Ovary (tissue), 9 donors: ENCODE measurements around the gene WDFY1. TPM values are rescaled to one million over a fixed set of nuclear protein-coding genes. Genes with fewer than 3 reads are reported as not detected.
A peak's percentile ranks its signal among the peaks of the same experiment; 100 is the strongest.

Experiments
- DNase-seq, 5 donors: peaks; one replicate each; pipeline ENCODE4 v3.0.0-alpha.2; 2019 to 2020
- H3K27ac ChIP-seq, 2 donors: fragments of 200-600 bp; one replicate each; pipeline versions ENCODE4 v1.5.1 to v1.8.0; 2019 to 2022
- H3K27me3 ChIP-seq: fragments of 200-600 bp; one replicate; pipeline ENCODE4 v1.8.0; 2022
- H3K36me3 ChIP-seq: fragments of 200-600 bp; sonication (generic); one replicate; pipeline ENCODE4 v1.5.1; 2019
- H3K4me1 ChIP-seq: one replicate; pipeline ENCODE4 v1.8.1; 2013; ENCODE audit warnings: mild to moderate bottlenecking, moderate library complexity; ENCODE audit not compliant: insufficient read depth
- H3K4me3 ChIP-seq: fragments of 200-600 bp; sonication (generic); one replicate; pipeline ENCODE4 v1.5.1; 2017
- H3K9me3 ChIP-seq, 2 donors: fragments of 200-600 bp in 1 of 2; sonication (generic) in 1 of 2; one replicate each; pipeline versions ENCODE4 v1.5.1 to v1.8.1; 2013 to 2019; ENCODE audit warnings: mild to moderate bottlenecking in 1 of 2, moderate library complexity in 1 of 2
- EP300 ChIP-seq: sonication (generic); formaldehyde crosslinking; IDR thresholded peaks from one replicate; pipeline ENCODE4 v1.6.1; 2017; ENCODE audit warnings: antibody characterized with exemption
- POLR2A ChIP-seq: fragments of 450-650 bp; IDR thresholded peaks from one replicate; pipeline ENCODE4 v1.6.1; 2017; ENCODE audit warnings: antibody characterized with exemption, mild to moderate bottlenecking, moderate library complexity
- WGBS, 3 donors: extraction: QIAGEN DNeasy Blood & Tissue Kit in 1 of 3; methylation state at CpG; one replicate each; pipeline versions ENCODE4 v1.1.5 to v1.1.7; 2013 to 2017; 5-methylcytosine and 5-hydroxymethylcytosine counted together
- intact Hi-C, 4 donors: fragments of 100-400 bp; cut with DNase I; formaldehyde crosslinking; loops; one replicate each; pipeline versions ENCODE4 v1.11.0 to v1.15.1; 2022 to 2023
- polyA plus RNA-seq, 2 donors: library from polyadenylated mRNA; stranded (reverse); fragments of 200-250 nt in 1 of 2; fragments of 350-450 nt in 1 of 2; fragmentation: Illumina TruSeq in 1 of 2; extraction: RNeasy Lipid Tissue Mini Kit (QIAGEN cat#74804) in 1 of 2; gene quantifications; one replicate each; pipeline ENCODE4 v1.2.3, GENCODE V29; 2013 to 2014
- total RNA-seq, 7 donors: library from RNA; depleted of rRNA in 2 of 7; stranded (reverse); fragments of >200 nt in 2 of 7; fragmentation: NEBNext Ultra II Directional in 3 of 7; extraction: Animal tissue kit (Norgen Biotek cat#: 25700) in 3 of 7; gene quantifications; one replicate each; pipeline versions ENCODE4 v1.1.0 to v1.2.4, GENCODE V29; 2016 to 2023
- TF ChIP-seq, protein P1 (sequence below), 3 donors: fragments of 450-650 bp in 2 of 3; fragments of 200-600 bp in 1 of 3; IDR thresholded peaks; one replicate each; pipeline versions ENCODE4 v1.5.1 to v1.8.0; 2016 to 2022; ENCODE audit warnings: antibody characterized with exemption in 3 of 3, mild to moderate bottlenecking in 1 of 3
- donor health status: DM: no; HTN: no; CAD: no; lungs with moderate emphysema.
- donor health status: DM: no; HTN: no; CAD: no.
- donor health status: Bipolar disorder and iron deficiency.
- donor health status: DM: yes; HTN: yes; CAD: no.
- donor health status: DM: no; HTN: no; CAD: no.
- donor health status: DM: yes; HTN: yes; CAD: no.

Gene WDFY1
- total and polyA plus RNA-seq, 9 donors: 21.2 to 50.1 (median 39.6) TPM

DNA sequence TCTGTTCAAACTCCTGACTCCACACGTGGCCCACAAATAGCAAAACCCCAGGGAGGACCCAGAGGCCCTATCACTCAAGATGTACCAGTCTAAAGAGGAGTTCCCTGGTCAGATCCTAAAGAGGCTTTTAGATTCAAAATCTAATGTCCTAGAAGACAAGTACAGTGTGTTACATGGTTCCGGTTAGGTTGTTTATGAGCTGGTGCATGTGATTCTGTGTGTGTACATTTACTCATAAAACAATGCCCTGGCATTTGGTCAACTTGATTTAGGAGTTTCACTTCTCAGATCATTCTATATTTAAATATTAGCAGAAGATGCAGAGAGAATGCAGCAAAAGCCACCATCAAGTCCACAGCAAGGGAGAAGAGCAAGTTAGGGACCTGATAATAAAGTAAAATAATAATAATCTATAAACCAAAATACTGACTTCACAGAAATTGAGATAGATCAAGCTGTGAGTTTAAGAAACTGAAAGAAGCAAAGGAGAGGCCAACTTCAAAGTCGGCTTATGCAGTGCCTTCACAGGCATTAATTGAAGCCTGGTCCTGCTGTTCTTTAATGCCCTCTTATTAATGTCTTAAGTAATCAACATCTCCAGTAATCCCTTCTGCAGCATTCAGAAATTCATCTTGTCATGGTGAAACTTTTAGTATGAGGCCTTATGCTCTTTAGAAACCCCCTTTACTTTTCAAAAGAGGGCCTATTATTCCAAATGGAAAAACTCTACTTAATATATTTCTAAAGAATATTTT lies 103.5 kb downstream of the WDFY1 start:
- 66 to 76% (median 75%) methylated on average over 3 of the region's 3 CpGs for WGBS, 3 donors
- no peaks in the 10 kb centered on the region for H3K4me1 ChIP-seq
- TF ChIP-seq, protein P1, sequence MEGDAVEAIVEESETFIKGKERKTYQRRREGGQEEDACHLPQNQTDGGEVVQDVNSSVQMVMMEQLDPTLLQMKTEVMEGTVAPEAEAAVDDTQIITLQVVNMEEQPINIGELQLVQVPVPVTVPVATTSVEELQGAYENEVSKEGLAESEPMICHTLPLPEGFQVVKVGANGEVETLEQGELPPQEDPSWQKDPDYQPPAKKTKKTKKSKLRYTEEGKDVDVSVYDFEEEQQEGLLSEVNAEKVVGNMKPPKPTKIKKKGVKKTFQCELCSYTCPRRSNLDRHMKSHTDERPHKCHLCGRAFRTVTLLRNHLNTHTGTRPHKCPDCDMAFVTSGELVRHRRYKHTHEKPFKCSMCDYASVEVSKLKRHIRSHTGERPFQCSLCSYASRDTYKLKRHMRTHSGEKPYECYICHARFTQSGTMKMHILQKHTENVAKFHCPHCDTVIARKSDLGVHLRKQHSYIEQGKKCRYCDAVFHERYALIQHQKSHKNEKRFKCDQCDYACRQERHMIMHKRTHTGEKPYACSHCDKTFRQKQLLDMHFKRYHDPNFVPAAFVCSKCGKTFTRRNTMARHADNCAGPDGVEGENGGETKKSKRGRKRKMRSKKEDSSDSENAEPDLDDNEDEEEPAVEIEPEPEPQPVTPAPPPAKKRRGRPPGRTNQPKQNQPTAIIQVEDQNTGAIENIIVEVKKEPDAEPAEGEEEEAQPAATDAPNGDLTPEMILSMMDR (IDR thresholded peaks at IDR 0.05): no peak
- TF ChIP-seq EP300 (no peak), POLR2A (no peak)
- no peak overlapping the region for H3K27ac ChIP-seq
- no peaks in the 10 kb centered on the region for H3K27me3 ChIP-seq
- no peaks in the 10 kb centered on the region for H3K36me3 ChIP-seq
- intact Hi-C loops: no loop called here
- no peak for DNase-seq
- no peaks in the 10 kb centered on the region for H3K9me3 ChIP-seq
- H3K4me3 ChIP-seq: no peak overlapping the region

DNA sequence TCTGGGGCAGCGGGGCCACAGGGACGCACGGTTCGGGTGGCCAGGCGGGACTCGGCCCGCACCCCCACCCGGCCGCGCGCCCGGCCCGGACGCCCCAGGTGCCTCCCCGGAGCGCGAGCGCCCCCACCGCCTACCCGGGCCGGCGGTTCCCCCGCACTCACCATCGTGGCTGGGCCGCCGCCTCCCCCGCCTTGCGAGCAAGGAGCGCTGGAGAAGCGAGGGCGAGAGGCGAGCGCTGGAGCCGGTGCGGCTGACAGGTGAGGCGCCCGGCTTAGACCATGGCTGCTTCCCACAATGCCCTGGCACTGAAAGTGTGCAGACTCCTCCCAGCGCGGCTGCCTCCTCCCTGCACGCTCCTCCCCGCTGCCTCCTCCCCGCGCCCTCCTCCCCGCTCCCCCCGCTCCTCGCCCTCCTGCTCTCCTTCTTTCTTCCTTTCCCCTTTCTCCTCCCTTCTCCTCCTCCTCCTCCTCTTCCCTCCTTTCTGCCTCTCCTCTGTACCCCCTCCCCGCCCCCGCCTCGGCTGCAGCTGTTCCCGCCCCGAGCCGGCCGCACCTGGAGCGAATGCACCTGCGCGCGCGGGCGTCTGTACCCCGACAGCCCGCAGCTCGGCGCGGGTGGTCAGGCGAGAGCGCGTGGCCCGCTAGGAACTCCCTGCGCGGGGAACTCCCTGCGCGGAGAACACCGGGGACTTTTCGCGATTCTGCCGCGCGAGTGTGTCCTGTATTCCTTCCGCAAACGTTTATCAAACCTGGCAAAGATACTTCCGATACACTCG lies 107.7 kb downstream of the WDFY1 start, which contains the start of gene AP1S3:
AP1S3 (minus strand) TSS at position 296 of the 775 bp plus-strand sequence; CDS start at position 164, 132 bp downstream.
- Histone ChIP-seq H3K36me3 (no peaks in the 10 kb centered on the region), H3K9me3 (no peaks in the 10 kb centered on the region), H3K27me3 (no peaks in the 10 kb centered on the region), H3K4me3 (peak within 1 kb of the TSS; percentile 55), H3K27ac (peak within 1 kb of the TSS in 1 of 2 donors; percentile 55), H3K4me1 (no peaks in the 10 kb centered on the region)
- intact Hi-C loops: loop anchor here in 1 of 4 donors (5.0 kb wide), 1 partner anchor 105 kb away; no protein-coding TSS in a partner anchor
- DNase-seq: peak; percentile 46 to 70 (median 60)
- no peak for TF ChIP-seq POLR2A
- TF ChIP-seq, protein P1 (IDR thresholded peaks at IDR 0.05): no peak
- no peak for TF ChIP-seq EP300
- whole genome bisulfite sequencing, 3 donors: 1% methylated on average over 50 to 82 of the region's 82 CpGs

DNA sequence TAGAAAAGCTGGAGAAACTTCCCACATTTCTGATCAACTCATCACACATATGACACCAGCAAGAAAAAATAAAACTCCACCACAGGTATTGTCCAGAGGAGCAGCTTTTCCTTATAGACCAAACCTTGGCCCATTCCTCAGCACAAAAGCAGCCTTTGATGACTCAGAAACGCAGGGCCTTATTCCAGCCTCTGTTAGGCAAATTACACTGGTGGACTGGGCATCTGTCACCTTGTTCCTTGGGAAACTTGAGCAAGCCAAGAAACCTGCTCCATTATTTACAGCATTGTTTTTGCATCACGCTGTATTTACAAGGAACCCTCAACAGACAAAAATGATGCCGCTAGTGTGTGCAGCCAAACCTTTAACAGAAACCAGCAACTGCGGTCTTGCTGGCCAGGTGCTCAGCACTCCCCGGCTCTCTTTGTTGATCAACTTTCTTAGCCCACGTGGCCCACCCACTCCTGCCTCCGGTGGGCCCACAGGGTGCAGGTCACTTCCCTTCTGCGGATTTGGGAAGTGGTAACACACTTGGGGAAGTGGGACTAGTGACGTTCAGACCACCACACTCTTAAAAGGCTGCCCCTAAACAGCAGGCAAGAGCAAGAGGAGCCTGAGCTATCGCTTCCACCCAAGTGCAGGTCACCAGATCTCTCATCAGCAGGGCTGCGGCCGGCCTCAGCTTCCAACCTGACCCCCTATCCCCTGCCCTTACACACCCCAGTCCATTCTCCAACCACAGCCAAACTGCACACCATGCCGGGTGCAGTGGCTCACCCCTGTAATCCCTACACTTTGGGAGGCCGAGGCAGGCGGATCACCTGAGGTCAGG lies 109.2 kb downstream of the WDFY1 start:
- Histone ChIP-seq H3K4me1 (no peaks in the 10 kb centered on the region), H3K27me3 (no peaks in the 10 kb centered on the region), H3K27ac (no peak overlapping the region), H3K36me3 (no peaks in the 10 kb centered on the region), H3K4me3 (no peak overlapping the region), H3K9me3 (no peaks in the 10 kb centered on the region)
- no peak for DNase-seq
- intact Hi-C loops: loop anchor here in 1 of 4 donors (5.0 kb wide), 1 partner anchor 106 kb away; no protein-coding TSS in a partner anchor
- TF ChIP-seq EP300: no peak
- TF ChIP-seq, protein P1 (IDR thresholded peaks at IDR 0.05): no peak
- no peak for TF ChIP-seq POLR2A
- 76 to 80% (median 80%) methylated on average over 15 of the region's 15 CpGs for WGBS, 3 donors

- no peaks in the 10 kb centered on the region for H3K27me3 ChIP-seq
- H3K4me1 ChIP-seq: no peaks in the 10 kb centered on the region
- TF ChIP-seq, protein P1 (IDR thresholded peaks at IDR 0.05): no peak
- TF ChIP-seq EP300 (no peak), POLR2A (no peak)
- intact Hi-C loops: no loop called here
- no peak for DNase-seq
- H3K36me3 ChIP-seq: no peaks in the 10 kb centered on the region
- H3K9me3 ChIP-seq: no peaks in the 10 kb centered on the region
- no peak overlapping the region for H3K27ac ChIP-seq
- 95 to 97% (median 97%) methylated on average over 1 of the region's 1 CpG for WGBS, 3 donors
- H3K4me3 ChIP-seq: no peak overlapping the region
These were observed 110.7 kb downstream of the WDFY1 start for GRCh38 chr2:223834431-223834830.
